Mesothelial cell of epicardium (in vitro differentiated cells): ENCODE measurements around the gene RIMBP2. TPM values are rescaled to one million over a fixed set of nuclear protein-coding genes. Genes with fewer than 3 reads are reported as not detected.

Experiments used
- DNase-seq, 2 experiments: peaks; one replicate each; pipeline ENCODE4 v3.0.0; 2021; ENCODE audit warnings: low spot score in 2 of 2; ENCODE audit not compliant: unreplicated experiment in 2 of 2
- H3K27ac Mint-ChIP-seq: 2 replicates; pipeline ENCODE4 v1.8.0; 2021; ENCODE audit warnings: mixed read lengths
- H3K27me3 Mint-ChIP-seq: 2 replicates; pipeline ENCODE4 v1.8.0; 2021; ENCODE audit warnings: low read depth, mixed read lengths
- H3K36me3 Mint-ChIP-seq: 2 replicates; pipeline ENCODE4 v1.8.0; 2021; ENCODE audit warnings: mixed read lengths
- H3K4me1 Mint-ChIP-seq: 2 replicates; pipeline ENCODE4 v1.8.0; 2021; ENCODE audit warnings: mixed read lengths
- H3K4me3 Mint-ChIP-seq: 2 replicates; pipeline ENCODE4 v1.8.0; 2021; ENCODE audit warnings: mild to moderate bottlenecking, moderate library complexity, mixed read lengths
- H3K9me3 Mint-ChIP-seq: 2 replicates; pipeline ENCODE4 v1.8.0; 2021; ENCODE audit warnings: mixed read lengths
- CTCF ChIP-seq: fragments of 200-600 bp; sonication (generic); IDR thresholded peaks from one replicate; pipeline ENCODE4 v1.5.0; 2021; ENCODE audit warnings: antibody characterized with exemption; ENCODE audit not compliant: unreplicated experiment
- total RNA-seq: library from RNA; stranded (reverse); gene quantifications from 3 replicates; pipeline ENCODE4 v1.2.1, GENCODE V29; 2021

Gene RIMBP2
- total RNA-seq, 1 donor from 2014 or later, result 8.6 TPM

GRCh38 chr12:130456375-130457199 lies 259.5 kb downstream of the RIMBP2 start:
- TF ChIP-seq CTCF, result no peak
- no peak for DNase-seq
- Mint-ChIP-seq H3K4me1 (no peaks in the 10 kb centered on the region), H3K36me3 (no peaks in the 10 kb centered on the region), H3K27me3 (no peaks in the 10 kb centered on the region), H3K27ac (no peak overlapping the region), H3K9me3 (no peaks in the 10 kb centered on the region), H3K4me3 (no peak overlapping the region)

GRCh38 chr12:130455161-130455560 lies 260.9 kb downstream of the RIMBP2 start:
- Mint-ChIP-seq H3K9me3 (no peaks in the 10 kb centered on the region), H3K4me1 (no peaks in the 10 kb centered on the region), H3K27ac (no peak overlapping the region), H3K27me3 (no peaks in the 10 kb centered on the region), H3K36me3 (no peaks in the 10 kb centered on the region), H3K4me3 (no peak overlapping the region)
- DNase-seq, result no peak
- TF ChIP-seq CTCF, result no peak

- no peak for TF ChIP-seq CTCF
- Mint-ChIP-seq H3K9me3 (no peaks in the 10 kb centered on the region), H3K27me3 (no peaks in the 10 kb centered on the region), H3K4me3 (no peak overlapping the region), H3K27ac (no peak overlapping the region), H3K4me1 (no peaks in the 10 kb centered on the region), H3K36me3 (no peaks in the 10 kb centered on the region)
- no peak for DNase-seq
These were observed 261.8 kb downstream of the RIMBP2 start for GRCh38 chr12:130454296-130454695.

- Mint-ChIP-seq H3K27ac (no peak overlapping the region), H3K27me3 (no peaks in the 10 kb centered on the region), H3K4me1 (no peaks in the 10 kb centered on the region), H3K9me3 (no peaks in the 10 kb centered on the region), H3K36me3 (no peaks in the 10 kb centered on the region), H3K4me3 (no peak overlapping the region)
- no peak for DNase-seq
- no peak for TF ChIP-seq CTCF
These were observed 263.6 kb downstream of the RIMBP2 start for GRCh38 chr12:130452546-130452945.

- no peaks in the 10 kb centered on the region for H3K9me3 Mint-ChIP-seq
- H3K36me3 Mint-ChIP-seq, result no peaks in the 10 kb centered on the region
- H3K4me3 Mint-ChIP-seq, result no peak overlapping the region
- peaks cover 2% of the 10 kb centered on the region for H3K27me3 Mint-ChIP-seq
- H3K27ac Mint-ChIP-seq, result no peak overlapping the region
- no peaks in the 10 kb centered on the region for H3K4me1 Mint-ChIP-seq
- no peak for TF ChIP-seq CTCF
- no peak for DNase-seq
These were observed 264.8 kb downstream of the RIMBP2 start for GRCh38 chr12:130451001-130451930.
